ENCODE measurements around the gene SPEN.

The SPEN gene

DNA sequence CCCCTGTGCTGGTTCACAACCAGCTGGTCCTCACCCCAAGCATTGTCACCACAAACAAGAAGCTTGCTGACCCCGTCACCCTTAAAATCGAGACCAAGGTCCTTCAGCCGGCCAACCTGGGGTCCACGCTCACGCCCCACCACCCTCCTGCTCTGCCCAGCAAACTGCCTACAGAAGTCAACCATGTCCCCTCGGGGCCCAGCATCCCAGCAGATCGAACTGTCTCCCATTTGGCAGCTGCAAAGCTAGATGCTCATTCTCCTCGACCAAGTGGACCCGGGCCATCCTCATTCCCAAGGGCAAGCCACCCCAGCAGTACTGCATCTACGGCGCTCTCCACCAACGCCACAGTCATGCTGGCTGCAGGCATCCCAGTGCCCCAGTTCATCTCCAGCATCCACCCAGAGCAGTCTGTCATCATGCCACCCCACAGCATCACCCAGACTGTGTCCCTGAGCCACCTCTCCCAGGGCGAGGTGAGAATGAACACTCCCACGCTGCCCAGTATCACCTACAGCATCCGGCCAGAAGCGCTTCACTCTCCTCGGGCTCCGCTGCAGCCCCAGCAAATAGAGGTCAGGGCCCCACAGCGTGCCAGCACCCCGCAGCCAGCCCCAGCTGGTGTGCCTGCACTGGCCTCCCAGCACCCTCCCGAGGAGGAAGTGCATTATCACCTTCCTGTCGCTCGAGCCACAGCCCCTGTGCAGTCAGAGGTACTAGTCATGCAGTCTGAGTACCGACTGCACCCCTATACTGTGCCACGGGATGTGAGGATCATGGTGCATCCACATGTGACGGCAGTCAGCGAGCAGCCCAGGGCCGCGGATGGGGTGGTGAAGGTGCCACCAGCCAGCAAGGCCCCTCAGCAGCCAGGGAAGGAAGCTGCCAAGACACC lies 87.8 kb downstream of the SPEN start:
- DNase-seq (ENCODE audit: low spot score): no peak

DNA sequence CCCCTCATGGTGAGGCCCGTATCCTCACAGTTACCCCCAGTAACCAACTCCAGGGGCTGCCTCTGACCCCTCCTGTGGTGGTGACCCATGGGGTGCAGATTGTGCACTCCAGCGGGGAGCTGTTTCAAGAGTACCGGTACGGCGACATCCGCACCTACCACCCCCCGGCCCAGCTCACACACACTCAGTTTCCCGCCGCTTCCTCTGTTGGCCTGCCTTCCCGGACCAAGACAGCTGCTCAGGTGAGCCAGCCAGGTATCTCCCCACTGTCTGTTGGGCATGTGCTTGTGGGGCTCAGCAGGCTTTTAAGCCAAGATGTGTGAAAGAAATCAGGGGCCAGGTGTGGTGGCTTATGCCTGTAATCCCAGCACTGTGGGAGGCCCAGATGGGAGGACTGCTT lies 88.5 kb downstream of the SPEN start:
- no peak for DNase-seq (ENCODE audit: low spot score)

DNA sequence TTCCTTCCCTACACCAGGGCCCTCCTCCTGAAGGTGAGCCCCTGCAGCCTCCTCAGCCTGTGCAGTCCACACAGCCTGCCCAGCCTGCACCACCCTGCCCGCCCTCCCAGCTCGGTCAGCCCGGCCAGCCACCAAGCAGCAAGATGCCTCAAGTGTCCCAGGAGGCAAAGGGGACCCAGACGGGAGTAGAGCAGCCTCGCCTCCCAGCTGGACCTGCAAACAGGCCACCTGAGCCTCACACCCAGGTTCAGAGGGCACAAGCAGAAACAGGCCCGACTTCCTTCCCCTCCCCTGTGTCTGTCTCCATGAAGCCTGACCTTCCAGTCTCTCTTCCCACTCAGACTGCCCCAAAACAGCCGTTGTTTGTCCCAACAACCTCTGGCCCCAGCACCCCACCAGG lies 89.6 kb downstream of the SPEN start:
- no peak for DNase-seq (ENCODE audit: low spot score)

DNA sequence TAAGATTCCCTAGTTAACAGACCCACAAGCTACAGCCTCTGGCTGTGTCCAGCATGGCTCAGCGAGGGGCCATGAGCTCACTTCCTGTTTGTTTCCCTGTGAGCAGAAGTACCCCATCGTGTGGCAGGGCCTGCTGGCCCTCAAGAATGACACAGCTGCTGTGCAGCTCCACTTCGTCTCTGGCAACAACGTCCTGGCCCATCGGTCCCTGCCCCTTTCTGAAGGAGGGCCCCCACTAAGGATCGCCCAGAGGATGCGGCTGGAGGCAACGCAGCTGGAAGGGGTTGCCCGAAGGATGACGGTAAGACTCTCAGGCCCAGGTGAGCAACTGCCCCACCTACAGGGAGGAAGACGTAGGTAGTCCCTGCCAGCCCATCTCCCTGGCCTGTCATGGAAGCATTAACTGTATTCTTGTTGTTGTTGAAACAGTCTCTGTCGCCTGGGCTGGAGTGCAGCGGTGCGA lies 90.2 kb downstream of the SPEN start:
- no peak for DNase-seq (ENCODE audit: low spot score)

DNA sequence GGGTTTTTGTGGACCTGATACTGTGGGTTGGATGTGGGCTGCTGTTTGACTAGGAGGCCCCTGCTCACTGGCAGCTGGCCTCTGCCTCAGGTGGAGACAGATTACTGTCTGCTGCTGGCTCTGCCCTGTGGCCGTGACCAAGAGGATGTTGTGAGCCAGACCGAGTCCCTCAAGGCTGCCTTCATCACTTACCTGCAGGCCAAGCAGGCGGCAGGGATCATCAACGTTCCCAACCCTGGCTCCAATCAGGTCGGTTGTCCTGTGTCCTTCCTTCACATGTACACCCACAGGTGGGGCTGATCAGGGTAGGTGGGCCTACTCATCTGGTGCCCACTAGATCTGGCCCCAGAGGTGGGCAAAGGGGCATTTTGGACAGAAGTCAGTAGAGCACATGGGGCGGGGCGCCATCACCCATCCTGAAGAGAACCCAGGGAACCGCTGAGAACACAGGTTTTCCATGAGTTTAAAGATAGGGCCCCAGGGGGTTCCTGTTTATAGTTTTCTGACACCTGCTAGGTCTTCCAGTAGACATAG lies 91.2 kb downstream of the SPEN start:
- no peak for DNase-seq (ENCODE audit: low spot score)

DNA sequence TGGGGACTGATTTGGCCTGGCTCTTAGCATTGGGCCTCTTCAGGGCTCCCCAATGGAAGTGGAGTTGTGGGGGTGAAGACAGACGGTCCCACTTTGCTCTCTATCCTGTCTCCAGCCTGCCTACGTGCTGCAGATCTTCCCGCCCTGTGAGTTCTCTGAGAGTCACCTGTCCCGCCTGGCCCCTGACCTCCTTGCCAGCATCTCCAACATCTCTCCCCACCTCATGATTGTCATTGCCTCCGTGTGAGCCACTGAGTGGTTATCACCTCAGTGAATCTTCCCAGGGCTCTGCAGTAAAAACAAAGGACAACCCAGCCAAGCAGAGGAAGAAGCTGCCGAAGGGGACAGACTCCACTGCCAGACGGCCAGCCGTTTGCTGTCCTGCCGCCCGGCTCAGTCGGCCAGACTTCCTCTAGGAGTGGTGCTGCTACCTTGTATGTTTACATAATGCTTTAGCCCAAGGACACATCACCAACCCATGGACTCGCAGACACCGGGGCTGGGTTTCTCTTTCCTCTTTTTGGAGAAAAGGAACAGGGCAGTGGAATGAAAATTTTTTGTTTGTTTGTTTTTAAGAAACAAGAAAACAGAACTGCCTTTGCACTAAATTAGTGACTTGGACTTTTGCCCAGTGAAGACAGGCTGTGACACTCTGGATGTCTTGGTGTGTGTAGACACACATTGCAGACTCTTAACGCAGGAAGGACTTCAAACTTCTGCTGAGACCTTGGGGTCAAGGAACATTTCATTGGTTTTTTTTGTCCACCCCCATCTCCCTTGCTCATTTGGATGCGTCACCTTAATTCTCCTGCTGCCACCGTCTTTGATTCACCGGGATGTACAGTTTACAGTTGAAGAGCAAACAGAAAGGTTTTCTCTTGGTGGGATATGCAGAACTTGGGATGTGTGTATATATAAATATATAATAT lies 91.9 kb downstream of the SPEN start:
- peak; percentile 63 for DNase-seq (ENCODE audit: low spot score)

DNA sequence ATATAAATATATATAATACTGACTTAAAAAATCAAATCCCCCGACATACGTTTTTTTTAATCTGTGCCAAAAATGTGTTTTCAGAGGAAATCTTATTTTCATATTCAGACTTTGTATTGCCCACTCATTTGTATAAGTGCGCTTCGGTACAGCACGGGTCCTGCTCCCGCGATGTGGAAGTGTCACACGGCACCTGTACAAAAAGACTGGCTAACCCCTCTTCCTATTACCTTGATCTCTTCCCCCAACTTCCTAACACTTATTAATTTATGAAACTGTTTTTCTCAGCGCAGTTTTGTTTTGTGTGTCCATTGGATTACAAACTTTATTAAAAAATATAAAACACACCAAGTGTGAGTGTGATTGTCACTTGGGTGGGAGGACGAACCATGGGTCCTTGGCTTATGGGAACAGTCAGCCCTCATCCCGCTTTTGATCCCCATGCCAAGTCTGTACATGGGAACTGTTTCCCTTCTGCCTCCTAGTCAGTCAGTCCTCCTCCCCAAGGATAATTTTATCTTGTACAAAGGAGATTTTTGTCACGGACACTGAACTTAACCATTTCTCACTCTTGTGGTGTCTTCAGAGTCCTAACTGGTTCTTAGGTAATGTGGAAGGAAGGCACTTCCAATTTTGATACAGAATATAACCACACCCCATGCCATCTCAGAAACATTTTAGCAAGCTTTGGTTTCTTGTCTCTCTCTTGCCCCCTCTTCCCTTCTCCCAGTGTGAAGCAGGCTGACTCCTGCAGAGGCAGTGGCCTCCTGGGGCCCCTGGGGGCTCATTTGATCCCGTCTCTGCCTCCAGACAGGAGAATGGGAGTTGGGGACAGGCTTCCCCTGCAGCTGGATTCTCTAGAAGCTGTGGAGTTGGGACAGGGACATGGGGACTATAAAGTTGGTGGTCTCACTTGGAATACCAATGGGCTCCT lies 92.9 kb downstream of the SPEN start:
- DNase-seq (ENCODE audit: low spot score): no peak

DNA sequence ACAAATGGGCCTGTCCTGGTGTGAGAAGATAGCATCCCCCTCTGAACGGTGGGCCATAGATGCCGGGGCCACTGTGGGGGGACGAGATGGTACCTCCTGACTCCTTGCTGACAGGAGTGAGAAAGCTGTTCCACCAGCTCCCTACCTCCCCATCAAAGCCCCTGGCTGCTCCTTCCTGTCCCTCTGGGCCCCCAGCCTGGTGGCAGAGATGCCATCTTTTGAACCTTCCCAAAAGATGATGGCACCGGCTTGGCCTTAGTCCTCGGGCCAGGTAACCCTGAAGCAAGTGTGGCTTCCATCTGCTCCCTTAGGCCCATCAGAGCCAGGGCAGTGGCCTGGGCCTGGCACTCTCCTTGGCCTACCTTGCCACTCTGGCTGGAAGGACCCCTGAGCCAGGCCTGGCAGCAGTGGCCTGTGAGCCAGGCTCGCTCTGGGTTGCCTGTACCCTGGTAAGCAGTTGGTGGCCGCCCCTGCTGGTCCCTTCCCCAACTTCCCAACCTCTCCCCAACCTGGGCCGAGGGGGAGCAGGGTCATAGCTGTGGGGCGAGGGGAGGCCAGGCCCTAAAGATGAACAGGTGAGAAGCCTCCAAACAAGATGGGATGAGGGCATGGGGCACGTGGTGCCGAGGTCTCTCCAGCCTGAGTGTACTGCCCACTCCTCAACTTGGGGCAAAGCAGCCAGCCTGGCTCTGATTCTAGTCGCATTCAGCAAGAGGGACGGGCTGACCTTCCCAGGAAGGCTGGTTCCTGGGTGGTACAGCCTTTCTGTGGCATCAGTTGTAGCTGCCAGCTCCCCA lies 93.7 kb downstream of the SPEN start:
- no peak for DNase-seq (ENCODE audit: low spot score)

DNA sequence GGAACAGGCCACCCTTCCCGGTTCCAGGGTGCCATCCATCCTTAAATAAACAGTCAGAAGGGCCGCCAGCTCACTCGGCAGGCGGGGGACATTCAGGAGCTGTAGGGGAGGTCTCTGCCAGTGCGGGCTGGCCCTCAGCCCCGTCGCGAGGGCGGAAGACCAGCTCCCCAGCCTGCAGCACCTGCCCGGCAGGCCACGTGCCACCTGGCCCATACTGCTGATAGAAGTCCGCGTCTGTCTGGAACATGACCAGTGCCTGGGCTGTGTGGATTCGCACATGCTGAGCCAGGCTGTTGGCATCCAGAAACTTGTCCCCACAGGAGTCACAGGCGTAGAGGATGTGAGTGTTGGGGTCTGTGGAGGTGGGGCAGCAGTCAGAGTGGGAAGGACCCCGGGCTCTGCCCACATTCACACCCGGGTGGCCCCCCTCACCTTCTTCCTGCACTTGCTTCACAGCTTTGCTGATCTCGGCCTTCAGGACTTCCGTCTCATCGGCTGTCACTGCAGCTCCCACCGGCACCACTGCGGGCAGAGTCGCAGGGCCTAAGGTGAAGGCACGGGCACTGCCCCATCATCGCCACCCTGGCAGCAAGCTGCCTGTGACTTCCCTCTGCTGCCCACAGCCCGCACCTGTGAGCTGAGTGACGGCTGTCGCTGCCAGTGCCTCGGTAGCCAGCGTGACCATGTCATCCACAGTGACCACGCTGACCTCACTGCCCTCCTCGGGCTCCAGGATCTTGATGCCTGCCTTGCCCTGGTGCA lies 94.6 kb downstream of the SPEN start:
- peak; percentile 93 for DNase-seq (ENCODE audit: low spot score)

DNA sequence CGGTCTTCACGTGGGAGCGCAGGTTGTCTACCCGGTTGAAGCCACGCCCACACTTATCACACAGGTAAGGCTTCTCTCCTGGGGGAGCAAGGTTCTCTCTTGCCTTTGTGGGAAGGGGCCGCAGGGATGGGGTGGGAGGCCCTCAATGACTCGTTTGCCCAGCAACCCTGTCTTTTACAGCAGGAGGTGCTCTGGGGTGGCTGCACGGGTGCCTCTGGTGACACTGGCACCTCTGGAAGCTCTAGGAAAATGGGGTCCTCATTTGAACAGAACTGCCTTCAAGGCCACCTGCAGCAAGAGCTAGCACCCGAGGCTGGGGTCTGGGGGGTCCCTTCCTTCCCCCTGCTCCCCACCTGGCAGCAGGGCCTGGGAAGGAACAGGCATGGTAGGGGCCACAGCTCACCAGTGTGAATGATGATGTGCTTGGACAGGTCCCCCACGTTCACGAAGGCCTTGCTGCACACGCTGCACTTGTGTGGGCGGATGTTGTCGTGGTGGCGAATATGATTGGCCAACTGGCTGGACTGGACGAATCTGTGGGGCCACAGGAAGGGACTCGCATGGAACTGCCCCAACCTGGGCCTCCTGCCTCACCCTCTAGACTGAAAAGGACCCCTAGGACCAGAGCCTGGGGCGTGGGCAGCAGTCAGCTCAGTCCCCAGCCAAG lies 95.3 kb downstream of the SPEN start:
- no peak for DNase-seq (ENCODE audit: low spot score)

DNA sequence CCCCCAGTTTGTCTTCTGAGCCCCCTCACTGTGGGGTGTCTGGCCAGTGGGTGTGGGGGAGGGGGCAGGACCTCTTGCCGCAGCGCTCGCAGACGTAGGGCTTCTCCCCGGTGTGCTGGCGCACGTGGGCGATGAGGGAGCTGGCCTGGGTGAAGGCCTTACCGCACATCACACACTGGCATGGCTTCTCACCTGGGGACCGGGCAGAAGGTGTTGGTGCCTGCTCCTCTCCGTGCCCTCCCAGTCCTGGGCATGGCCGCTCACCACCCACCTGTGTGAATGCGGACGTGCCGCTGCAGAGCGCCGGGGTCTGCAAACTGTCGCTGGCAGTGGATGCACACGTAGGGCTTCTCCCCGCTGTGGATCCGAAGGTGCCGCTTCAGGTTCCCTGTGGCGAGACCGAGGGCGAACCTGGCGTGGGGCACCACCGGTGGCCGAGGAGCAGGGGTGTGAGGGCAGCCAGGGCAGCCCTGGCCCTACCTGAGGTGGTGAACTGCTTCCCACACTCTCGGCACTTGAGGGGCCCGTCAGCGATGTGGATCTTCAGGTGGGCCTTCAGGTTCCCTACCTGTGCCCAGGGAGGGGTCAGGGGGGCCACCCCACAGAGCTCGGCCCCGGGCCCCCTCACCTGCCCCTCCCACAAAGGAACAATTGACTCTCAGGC lies 96.0 kb downstream of the SPEN start:
- no peak for DNase-seq (ENCODE audit: low spot score)

DNA sequence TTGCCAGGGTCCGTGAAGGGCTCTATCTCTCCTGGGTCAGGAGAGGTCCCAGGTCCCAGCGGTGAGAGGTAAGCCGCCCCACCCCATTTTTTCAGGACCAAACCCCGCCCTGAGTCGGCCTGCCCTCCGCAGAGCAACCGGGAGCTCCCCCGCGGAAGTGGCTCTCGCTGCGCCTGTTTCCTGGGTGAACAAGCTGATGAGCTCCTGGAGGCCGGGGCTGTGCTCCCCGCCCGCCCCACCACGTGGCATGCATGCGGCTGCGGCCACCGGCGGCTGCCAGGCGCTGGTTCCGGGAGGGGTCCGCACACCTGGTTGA lies 96.4 kb downstream of the SPEN start:
- DNase-seq (ENCODE audit: low spot score): no peak

DNA sequence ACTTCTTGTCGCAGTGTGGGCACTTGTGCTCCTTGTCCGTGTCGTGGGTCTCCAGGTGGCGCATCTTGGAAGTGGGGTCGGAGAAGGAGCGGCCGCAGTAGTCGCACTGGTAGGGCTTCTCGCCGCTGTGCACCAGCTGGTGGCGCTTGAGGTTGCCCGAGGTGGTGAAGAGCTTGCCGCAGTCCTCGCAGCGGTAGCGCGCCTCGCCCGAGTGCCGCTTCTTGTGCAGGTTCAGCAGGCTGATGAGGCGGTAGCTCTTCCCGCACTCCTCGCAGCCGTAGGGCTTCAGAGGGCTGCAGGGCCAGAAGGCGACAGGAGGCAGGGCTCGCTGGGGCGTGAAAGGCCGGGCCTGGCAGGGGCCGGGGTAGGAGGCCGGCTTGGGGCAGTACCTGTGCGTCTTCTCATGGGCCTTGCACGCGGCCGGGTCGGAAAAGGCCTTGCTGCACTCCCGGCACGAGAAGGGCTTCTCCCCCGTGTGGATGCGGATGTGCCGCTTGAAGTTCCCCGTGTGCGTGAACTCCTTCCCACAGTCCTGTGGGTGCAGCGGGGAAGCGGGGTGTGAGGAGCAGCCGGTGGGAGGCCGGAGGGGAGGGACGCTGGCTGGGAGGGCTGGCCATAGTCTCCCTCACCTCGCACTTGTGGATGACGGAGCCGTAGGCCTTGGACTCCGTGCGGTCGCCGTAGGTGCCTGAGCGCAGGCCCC lies 97.0 kb downstream of the SPEN start:
- DNase-seq (ENCODE audit: low spot score): no peak

DNA sequence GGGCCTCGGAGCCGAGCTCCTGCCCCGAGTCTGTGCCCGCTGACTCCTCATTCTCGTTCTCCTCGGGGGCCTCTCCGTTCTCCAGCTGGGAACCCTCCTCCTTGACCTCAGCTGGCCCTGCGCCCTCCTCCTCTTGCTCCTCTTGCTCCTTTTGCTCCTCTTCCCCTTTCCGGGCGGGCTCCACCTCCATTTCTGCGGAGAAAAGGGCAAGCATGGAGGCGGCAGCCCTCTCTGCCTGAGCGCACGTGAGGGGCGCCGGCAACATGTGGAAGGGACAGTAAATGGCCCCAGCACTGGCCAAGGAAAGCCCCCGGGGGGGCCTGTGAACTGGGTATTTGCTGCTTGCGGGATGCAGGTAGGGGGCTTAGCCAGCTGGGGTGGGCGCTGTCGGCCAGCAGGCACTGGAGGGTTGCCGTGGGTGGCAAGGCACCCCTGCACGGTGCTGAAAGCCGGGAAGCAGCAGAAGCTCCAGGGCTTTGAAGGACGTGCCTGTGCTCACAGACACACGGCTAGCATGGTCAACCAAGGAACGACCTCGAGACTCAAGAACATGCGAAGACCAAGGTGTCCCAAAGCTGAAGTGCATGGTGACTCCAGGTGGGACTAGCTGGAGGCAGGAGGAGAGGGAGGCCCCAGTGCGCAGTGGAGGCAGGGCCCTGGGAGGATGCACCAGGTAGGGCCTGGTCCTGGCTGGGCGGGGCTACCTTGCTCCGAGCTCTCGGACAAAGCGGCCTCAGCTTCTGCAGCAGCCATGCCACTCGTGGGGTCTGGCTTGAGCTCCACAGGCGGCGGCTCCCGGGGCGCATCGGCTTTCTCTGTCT lies 97.7 kb downstream of the SPEN start:
- no peak for DNase-seq (ENCODE audit: low spot score)

DNA sequence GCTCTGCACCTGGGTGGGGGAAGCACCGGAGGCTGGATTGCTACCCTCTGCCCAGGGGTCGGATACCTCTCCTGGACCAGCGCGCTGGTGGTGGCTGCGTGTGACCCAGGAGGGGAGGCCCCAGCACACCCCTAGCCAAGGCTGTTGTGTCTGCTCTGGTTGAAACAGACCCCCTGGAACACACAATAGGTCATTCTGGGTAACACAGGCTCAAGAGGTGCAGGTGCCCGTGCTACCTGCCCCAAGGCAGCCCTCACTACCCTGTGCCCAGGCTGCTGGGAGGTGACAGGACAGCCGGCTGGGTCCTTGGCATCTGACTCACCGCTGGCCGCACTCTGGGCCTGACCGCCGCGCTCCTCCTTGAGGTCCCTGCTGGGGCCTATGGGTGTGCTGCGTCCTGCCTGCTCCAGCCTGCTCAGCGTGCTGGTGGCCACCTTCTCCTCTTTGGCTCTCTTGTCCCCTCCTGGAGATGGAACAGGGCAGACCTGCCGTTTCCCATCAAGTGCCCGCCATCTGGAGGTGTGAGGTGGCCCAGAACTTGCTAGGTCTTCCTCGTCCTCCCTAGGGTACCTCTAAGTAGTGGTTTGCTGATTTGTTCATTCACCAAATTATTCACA lies 98.4 kb downstream of the SPEN start:
- no peak for DNase-seq (ENCODE audit: low spot score)

DNA sequence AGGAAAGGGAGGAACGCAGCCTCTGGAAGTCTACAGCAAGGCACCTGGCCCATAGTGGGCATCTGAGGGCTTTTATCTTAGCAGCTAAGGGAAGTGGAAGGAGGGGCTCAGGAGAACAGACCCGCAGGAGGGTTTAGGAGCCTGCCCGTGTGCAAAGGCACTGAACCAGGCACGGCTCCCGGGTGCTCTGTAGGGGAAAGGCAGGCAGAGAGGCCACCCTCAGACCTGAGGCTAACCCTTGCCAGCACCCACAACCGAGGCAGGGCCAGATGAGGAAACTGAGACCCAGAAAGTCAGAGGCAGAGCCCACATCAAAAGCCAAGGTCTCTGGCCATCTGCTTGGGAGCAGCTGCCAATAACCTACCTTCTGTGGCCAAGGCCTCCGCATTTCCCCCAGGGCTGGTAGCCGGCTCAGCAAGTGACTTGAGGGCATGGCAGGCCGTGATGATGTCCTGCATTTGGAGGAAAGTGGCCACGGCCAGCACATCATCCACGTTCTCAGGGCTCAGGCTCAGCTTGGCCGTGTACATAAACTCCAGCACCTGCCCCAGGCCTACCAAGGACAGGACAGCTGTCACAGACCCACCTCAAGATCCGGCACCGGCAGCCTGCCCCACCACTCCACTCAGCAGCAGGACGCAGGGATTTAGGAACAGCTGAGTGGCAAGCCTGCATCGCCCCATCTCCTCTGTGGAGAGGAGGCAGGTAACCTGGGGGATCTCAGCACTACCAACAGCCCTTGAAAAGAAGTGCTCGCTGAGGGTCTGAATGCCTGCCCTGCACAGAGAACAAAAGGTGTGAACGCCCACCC lies 99.3 kb downstream of the SPEN start:
- DNase-seq (ENCODE audit: low spot score): no peak
